ENCODE measurements around the gene SLC13A2. TPM values are rescaled to one million over a fixed set of nuclear protein-coding genes. Genes with fewer than 3 reads are reported as not detected.
A peak's percentile ranks its signal among the peaks of the same experiment; 100 is the strongest.
"Not testable (repeated sequence)": the region's sequence is repeated elsewhere in the genome, so short reads cannot be mapped to it uniquely, and the experiment has no call there.

The SLC13A2 gene
- total RNA-seq, 1 donor from 2014 or later, result not detected

DNA sequence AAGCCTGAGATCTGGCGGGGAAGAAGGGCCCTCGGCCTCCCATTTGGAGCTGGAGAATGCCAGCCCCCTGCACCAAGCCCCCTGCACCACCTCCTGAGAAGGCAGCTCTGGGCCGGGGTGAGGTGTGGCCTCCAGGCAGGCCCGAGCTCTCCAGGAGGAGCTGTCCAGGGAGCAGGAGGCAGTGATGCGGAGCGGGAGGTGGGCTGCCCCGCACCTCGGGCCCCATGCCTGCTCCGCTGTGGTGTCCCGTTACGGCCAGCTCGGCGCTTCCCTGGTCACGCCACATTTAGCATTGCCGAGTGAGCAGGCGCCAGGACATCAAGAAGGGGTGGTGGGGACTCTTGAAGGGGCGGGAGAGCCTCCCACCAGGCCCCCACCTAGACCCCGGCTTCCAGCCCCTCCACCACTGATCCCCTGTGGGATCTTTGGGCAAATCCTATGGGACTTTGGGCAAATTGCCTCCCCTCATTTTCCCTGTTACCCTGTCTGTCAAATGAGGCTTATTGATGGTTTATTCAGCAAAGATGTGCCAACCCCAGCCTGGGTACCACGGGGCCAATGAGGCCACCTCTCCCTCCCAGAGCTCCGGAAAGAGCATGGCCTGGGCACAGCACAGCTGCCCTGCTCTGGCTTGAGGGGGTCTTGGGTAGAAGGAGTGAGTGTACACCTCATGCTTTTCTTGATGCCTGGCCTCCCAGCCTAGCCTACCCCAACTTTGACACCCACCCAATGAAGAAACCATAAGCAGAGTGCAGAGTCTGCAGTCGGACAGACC, 48.1 kb downstream of the SLC13A2 start:
- Histone ChIP-seq H3K9me3 (no peaks in the 10 kb centered on the region), H3K4me3 (no peak overlapping the region), H3K4me1 (peaks cover 20% of the 10 kb centered on the region), H3K27ac (no peak overlapping the region), H3K27me3 (no peaks in the 10 kb centered on the region), H3K36me3 (no peaks in the 10 kb centered on the region)
- intact Hi-C loops (cut with DNase I), result no loop called here
- no peak for TF ChIP-seq POLR2A (IDR thresholded peaks at IDR 0.05)
- TF ChIP-seq, protein P1, sequence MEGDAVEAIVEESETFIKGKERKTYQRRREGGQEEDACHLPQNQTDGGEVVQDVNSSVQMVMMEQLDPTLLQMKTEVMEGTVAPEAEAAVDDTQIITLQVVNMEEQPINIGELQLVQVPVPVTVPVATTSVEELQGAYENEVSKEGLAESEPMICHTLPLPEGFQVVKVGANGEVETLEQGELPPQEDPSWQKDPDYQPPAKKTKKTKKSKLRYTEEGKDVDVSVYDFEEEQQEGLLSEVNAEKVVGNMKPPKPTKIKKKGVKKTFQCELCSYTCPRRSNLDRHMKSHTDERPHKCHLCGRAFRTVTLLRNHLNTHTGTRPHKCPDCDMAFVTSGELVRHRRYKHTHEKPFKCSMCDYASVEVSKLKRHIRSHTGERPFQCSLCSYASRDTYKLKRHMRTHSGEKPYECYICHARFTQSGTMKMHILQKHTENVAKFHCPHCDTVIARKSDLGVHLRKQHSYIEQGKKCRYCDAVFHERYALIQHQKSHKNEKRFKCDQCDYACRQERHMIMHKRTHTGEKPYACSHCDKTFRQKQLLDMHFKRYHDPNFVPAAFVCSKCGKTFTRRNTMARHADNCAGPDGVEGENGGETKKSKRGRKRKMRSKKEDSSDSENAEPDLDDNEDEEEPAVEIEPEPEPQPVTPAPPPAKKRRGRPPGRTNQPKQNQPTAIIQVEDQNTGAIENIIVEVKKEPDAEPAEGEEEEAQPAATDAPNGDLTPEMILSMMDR (IDR thresholded peaks at IDR 0.05), result no peak
- no peak for TF ChIP-seq POLR2AphosphoS5 (IDR thresholded peaks at IDR 0.05; ENCODE audit: insufficient read depth in 1 of 2, low read depth in 1 of 2)
- DNase-seq (ENCODE audit: extremely low spot score in 2 of 2), result no peak

DNA sequence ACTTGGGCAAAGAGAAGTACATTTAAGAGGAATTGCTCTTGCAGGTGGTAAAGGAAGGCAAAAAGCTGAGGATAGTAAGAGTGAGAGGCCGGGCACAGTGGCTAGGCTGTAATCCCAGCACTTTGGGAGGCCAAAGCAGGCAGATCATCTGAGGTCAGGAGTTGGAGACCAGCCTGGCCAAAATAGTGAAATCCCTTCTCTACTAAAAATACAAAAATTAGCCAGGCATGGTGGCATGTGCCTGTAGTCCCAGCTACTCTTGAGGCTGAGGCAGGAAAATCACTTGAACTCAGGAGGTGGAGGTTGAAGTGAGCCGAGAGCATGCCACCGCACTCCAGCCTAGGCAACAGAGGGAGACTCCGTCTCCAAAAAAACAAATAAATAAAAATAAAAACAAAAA, 48.8 kb downstream of the SLC13A2 start:
- H3K4me3 ChIP-seq; H3K27me3 ChIP-seq; intact Hi-C loops (cut with DNase I); DNase-seq (ENCODE audit: extremely low spot score in 2 of 2); H3K36me3 ChIP-seq; H3K9me3 ChIP-seq; H3K27ac ChIP-seq: not testable (repeated sequence)
- peaks cover 28% of the 10 kb centered on the region for H3K4me1 ChIP-seq

DNA sequence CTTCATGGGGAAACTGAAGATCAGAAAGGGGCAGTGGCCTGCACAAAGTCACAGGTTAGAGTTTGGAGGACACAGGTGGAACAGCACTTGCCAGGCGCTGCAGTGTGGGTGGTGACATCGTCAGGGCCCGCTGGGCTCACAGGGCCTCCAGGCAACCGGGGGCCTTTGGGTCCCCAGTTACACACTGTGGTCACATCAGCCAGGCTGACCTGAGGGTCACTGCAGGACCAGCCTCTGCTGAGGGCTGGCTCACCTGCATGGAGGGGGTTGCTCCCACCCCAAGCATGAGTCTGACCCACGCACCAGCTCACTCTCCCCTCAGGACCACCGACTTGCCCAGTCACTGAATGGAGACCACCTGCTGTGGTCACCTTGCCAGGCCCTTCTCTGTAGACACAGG, 49.7 kb downstream of the SLC13A2 start:
- intact Hi-C loops (cut with DNase I), result no loop called here
- DNase-seq (ENCODE audit: extremely low spot score in 2 of 2), result no peak
- Histone ChIP-seq H3K27ac (no peak overlapping the region), H3K9me3 (no peaks in the 10 kb centered on the region), H3K27me3 (no peaks in the 10 kb centered on the region), H3K4me1 (peaks cover 34% of the 10 kb centered on the region), H3K36me3 (no peaks in the 10 kb centered on the region), H3K4me3 (no peak overlapping the region)
- TF ChIP-seq POLR2AphosphoS5 (IDR thresholded peaks at IDR 0.05; ENCODE audit: insufficient read depth in 1 of 2, low read depth in 1 of 2) (no peak), POLR2A (IDR thresholded peaks at IDR 0.05) (no peak)

DNA sequence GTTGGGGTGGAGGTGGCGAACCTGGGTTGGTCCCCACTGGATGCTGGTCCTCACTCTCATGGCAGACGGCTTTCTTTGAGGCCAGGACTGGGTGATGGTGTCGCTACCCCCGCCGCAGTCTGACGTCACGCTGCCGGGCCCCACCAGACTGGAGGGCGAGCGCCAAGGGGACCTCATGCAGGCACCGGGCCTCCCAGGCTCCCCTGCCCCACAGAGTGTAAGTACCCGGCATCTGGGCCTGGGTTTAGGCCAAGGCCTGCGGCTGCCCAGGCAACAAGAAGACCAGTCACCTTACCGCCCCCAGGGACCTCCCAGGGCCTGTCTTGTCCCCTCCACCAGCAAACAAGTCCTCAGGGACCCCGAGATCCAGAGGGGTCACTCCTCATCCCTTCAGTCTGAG, 50.4 kb downstream of the SLC13A2 start:
- peaks cover 41% of the 10 kb centered on the region for H3K4me1 ChIP-seq
- no peaks in the 10 kb centered on the region for H3K9me3 ChIP-seq
- DNase-seq (ENCODE audit: extremely low spot score in 2 of 2), result no peak
- intact Hi-C loops (cut with DNase I), result no loop called here
- no peak for TF ChIP-seq POLR2AphosphoS5 (IDR thresholded peaks at IDR 0.05; ENCODE audit: insufficient read depth in 1 of 2, low read depth in 1 of 2)
- TF ChIP-seq, protein P1 (IDR thresholded peaks at IDR 0.05), result no peak
- TF ChIP-seq POLR2A (IDR thresholded peaks at IDR 0.05), result no peak
- H3K4me3 ChIP-seq, result no peak overlapping the region
- H3K36me3 ChIP-seq, result no peaks in the 10 kb centered on the region
- H3K27me3 ChIP-seq, result no peaks in the 10 kb centered on the region
- no peak overlapping the region for H3K27ac ChIP-seq

DNA sequence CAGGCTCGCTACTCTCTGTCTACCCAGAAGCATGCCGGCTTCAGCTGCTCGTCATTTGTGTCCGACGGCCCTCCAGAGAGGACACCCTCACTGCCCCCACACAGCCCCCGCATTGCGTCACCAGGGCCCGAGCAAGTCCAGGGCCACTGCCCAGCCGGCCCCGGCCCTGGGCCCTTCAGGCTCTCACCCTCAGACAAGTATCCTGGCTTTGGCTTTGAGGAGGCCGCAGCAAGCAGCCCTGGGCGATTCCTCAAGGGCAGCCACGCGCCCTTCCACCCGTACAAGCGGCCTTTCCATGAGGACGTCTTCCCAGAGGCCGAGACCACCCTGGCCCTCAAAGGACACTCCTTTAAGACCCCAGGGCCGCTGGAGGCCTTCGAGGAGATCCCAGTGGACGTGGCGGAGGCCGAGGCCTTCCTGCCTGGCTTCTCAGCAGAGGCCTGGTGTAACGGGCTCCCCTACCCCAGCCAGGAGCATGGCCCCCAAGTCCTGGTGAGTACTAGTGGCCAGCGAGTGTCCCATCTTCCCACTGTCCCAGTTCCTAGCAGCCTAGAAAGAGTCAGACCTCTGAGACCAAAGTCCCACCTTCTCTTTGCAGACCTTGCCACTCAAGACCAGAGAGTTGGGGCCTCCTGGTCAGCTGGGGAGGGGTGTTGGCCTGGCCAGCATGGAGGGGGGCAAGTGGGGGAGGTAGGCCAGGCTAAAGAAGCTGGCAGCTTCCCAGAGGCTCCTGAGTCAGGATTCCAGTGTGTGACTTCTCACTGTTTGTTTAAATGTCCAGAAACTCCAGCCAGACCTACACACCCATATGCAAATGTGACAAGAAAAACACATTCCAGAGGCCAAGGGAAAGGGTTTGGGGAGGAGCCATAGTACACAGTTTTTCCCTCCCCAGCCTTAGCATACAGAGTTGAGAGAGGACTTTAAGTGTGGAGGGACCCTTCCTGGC, 51.3 kb downstream of the SLC13A2 start:
- no peak for DNase-seq (ENCODE audit: extremely low spot score in 2 of 2)
- TF ChIP-seq, protein P1 (IDR thresholded peaks at IDR 0.05), result no peak
- TF ChIP-seq POLR2AphosphoS5 (IDR thresholded peaks at IDR 0.05; ENCODE audit: insufficient read depth in 1 of 2, low read depth in 1 of 2), result peak in 1 of 2 donors; percentile 38
- H3K4me3 ChIP-seq, result no peak overlapping the region
- H3K4me1 ChIP-seq, result peaks cover 43% of the 10 kb centered on the region
- H3K36me3 ChIP-seq, result no peaks in the 10 kb centered on the region
- peak overlapping the region; percentile 67 for H3K27ac ChIP-seq
- intact Hi-C loops (cut with DNase I), result no loop called here
- H3K27me3 ChIP-seq, result no peaks in the 10 kb centered on the region
- H3K9me3 ChIP-seq, result no peaks in the 10 kb centered on the region
